GM18498 (cell line): ENCODE results near the gene RRBP1.
A peak's percentile ranks its signal among the peaks of the same experiment; 100 is the strongest.

Experiments
- ATAC-seq: cut with Tn5 transposase; IDR thresholded peaks from one replicate; pipeline ENCODE4 v1.9.1; 2021; ENCODE audit warnings: mild to moderate bottlenecking, moderate library complexity; ENCODE audit not compliant: unreplicated experiment

The RRBP1 gene, protein sequence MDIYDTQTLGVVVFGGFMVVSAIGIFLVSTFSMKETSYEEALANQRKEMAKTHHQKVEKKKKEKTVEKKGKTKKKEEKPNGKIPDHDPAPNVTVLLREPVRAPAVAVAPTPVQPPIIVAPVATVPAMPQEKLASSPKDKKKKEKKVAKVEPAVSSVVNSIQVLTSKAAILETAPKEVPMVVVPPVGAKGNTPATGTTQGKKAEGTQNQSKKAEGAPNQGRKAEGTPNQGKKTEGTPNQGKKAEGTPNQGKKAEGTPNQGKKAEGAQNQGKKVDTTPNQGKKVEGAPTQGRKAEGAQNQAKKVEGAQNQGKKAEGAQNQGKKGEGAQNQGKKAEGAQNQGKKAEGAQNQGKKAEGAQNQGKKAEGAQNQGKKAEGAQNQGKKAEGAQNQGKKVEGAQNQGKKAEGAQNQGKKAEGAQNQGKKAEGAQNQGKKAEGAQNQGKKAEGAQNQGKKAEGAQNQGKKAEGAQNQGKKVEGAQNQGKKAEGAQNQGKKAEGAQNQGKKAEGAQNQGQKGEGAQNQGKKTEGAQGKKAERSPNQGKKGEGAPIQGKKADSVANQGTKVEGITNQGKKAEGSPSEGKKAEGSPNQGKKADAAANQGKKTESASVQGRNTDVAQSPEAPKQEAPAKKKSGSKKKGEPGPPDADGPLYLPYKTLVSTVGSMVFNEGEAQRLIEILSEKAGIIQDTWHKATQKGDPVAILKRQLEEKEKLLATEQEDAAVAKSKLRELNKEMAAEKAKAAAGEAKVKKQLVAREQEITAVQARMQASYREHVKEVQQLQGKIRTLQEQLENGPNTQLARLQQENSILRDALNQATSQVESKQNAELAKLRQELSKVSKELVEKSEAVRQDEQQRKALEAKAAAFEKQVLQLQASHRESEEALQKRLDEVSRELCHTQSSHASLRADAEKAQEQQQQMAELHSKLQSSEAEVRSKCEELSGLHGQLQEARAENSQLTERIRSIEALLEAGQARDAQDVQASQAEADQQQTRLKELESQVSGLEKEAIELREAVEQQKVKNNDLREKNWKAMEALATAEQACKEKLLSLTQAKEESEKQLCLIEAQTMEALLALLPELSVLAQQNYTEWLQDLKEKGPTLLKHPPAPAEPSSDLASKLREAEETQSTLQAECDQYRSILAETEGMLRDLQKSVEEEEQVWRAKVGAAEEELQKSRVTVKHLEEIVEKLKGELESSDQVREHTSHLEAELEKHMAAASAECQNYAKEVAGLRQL (N-terminal part only)

GRCh38 chr20:17682103-17682888 is at the start of gene RRBP1:
Gene RRBP1 (minus strand): TSS chr20:17682242. CDS start chr20:17660507, 21,735 bp downstream.
- peak; percentile 87 for ATAC-seq

- ATAC-seq: no peak
These were observed 49.2 kb upstream of the RRBP1 start for GRCh38 chr20:17731233-17731632.

- ATAC-seq: no peak
These were observed 48.0 kb upstream of the RRBP1 start for GRCh38 chr20:17730071-17730470.

GRCh38 chr20:17728074-17728473 is 46.0 kb upstream of the RRBP1 start:
- ATAC-seq: no peak

DNA sequence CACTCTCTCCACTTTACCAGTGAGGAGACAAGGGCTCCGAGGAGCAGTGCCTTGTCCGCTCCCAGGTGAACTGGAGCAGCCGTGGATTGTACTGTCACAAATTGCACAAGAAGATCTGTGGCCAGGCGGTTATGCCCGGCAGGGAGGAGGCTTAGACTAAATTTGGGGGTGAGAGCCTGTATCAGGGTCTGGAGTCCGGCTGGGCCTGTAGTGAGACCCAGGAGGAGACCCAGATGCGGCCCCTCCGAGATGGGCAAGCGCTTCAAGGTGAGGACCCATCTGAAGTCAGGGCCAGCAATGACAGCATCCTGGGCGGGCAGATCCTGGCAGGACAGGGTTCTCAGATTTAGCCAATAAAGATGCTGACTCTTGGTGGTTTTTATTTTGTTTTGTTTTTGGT is 45.3 kb upstream of the RRBP1 start:
- ATAC-seq: no peak

DNA sequence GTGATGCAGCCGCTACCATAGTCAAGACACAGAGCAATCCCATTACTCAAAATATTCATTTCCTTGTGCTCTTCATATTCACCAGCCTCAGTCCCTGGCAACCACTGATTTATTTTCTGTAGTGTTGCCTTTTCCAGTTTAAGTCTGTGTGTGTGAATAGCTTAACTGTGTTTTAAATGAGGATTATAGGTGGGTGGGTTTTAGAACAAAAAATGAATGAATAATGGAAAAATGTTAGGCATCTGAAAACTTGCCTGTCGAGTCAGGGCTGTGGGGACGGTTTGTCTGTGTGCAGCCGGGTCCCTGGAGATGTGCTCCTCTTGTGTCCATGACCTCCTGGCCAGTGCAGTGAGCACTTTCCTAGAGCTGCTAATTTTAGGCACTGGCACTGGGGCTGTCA is 44.9 kb upstream of the RRBP1 start:
- no peak for ATAC-seq

DNA sequence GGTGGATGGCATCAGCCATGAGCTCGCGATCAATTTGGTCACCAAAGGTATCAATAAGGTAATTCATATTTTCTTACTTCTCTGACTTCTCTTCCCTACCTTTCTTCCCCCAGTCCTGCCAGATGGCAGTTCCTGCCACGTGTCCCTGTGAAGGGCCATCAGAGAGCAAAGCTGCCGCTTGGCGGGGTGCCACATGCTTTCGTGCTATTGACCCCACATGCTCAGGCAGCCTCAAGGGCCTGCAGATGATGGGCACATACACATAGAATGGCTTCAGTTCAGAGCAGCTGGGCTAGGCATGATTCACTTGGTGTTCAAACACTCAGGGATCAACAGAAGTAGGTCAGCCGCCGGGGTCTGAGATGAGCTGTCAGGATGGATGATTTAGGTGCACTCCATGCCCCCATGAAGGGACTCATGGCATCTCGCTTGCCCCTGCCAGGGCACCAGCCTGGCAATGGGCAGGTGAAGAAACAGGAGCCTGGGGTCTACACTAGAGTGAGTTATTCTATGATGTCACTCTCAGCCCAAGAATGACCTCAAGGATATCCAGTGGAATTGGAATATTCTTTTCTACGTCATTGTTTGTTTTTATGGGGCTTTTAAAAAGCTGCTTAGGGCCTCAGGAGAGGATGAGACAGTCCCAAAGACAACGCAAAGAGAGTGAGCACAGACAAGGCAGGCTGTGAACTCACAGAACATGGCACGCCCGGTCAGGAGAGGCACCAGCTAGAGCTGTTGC is 43.2 kb upstream of the RRBP1 start:
- no peak for ATAC-seq

DNA sequence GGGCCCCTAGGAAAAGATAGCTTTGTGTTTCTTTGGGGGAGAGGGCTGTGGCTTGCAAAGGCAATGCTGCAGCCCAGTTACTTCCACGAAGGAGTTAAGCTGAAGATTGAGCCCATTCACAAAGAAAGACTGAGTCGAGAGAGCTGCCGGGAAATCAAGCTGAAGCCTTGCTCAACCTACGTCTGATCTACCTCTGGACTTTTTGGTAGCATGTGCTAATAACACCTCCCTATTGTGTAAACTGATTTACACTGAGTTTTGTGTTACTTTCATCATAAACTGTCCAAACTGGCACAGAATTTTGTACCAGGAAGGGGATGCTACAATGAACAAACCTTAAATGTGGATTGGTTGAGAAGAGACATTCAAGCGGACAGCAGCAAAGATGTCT is 41.3 kb upstream of the RRBP1 start:
- ATAC-seq: no peak

GRCh38 chr20:17722493-17723300 is 40.7 kb upstream of the RRBP1 start:
- no peak for ATAC-seq

DNA sequence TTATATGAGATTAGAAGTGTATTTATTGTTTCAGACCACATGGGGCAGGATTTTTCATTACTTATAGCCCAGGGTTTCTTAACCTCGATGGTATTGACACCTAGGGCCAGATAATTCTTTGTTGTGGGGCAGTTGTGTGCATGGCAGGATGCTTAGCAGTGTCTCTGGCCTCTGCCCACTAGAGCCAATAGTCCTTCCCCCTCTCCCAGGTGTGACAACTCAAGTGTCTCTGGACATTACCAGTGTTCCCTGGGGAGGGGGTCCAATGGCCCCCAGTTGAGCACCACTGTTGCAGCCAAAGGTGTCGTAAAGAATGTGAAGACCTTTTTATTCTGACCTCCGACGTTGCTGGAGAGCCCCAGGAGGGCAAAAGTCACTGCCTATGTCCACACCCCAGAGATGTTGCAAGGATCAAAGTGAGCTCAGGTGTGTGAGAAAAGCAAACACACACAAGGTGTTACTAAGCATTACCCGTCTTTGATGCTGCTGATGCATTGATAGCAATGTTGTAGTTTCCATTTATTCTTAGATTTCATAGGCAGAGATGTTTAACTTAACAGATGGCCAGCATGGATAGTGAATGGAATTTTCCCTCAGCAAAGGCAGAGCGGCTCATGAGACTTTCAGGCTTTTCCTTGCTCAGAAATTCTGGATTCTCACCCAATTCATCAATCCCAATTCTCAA is 39.9 kb upstream of the RRBP1 start:
- ATAC-seq: no peak

DNA sequence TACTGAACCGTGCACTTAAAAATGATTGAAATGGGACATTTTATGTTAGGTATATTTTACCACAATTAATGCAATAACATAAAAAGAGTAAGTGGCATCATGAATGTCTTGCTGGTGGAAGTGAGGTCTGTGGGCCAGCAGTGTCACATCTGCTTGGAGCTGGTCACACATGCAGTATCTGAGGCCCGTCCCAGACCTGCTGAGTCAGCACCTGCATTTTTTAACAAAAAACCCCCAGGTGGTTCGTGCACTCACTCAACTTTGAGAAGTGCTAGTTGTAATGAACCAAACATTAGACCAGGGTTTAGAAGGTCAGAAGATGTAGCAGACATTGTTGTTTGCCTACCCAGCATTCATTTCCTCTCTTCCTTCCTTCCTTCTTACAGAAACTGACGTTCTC is 38.7 kb upstream of the RRBP1 start:
- no peak for ATAC-seq

DNA sequence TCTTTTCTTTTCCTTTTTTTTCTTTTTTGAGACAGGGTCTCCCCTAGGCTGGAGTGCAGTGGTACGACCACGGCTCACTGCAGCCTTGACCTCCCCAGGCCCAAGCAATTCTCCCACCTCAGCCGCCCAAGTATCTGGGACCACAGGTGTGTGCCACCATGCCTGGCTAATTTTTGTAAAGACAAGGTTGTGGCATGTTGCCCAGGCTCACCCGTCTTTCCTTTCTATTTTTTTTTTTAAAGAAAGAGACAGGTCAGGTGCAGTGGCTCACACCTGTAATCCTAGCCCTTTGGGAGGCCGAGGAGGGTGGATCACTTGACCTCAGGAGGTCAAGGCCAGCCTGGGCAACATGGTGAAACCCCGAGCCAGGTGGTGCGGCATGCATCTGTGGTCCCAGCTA is 34.3 kb upstream of the RRBP1 start:
- ATAC-seq: no peak

DNA sequence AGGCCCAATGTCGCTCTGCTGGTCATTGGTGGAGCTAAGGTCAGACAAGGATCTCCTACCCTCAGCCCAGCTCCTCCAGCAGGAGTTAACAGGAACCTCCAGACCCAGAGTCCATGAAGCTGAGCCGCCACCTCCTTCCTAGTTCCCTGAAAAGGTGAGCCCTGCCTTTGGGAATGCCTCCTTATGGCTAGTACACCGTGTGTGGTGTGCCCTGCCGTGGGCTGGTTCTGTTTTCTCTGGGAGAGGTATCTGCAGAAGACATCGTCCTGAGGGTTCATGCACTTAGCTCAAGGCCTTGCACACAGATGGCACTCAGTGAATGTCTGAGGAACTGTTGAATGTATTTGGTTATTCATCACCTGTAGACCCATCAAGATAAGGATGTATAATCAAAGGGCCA is 33.0 kb upstream of the RRBP1 start:
- ATAC-seq: no peak

- ATAC-seq: no peak
These were observed 32.6 kb upstream of the RRBP1 start for GRCh38 chr20:17714597-17714996.

DNA sequence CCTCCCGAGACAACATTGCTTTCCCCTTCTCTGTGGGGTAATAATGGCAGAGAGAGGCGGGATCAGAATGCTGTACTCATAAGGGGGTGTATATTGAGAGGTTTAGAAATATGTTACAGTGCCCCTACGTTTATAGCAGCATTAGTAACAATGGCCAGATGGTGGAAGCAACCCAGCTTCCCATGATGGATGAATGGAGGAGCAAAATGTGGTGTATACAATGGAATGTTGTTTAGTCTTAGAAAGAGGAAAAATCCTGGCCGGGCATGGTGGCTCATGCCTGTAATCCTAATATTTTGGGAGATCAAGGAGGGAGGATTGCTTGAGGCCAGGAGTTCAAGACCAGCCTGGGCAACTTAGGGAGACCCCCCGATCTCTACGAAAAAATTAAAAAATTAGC is 30.7 kb upstream of the RRBP1 start:
- ATAC-seq: no peak

DNA sequence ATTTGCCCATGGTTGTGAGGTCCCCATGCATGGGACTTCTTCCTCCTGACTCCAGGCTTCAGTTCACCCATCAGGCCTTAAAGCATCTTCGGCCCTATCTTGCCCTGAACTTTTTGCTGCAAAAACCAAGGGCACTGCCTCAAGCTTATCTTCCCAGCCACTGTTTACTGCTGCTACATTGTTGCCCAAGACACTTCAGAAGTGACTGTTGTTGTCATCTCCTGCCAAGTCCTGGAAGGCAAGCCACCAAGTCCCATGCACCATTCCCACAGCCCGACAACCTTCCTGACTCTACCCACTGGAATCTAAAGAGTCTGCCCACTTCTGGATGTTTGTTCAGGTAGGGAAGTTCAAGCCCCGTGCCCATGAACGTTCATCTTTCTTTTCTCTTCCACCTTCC is 30.2 kb upstream of the RRBP1 start:
- no peak for ATAC-seq

DNA sequence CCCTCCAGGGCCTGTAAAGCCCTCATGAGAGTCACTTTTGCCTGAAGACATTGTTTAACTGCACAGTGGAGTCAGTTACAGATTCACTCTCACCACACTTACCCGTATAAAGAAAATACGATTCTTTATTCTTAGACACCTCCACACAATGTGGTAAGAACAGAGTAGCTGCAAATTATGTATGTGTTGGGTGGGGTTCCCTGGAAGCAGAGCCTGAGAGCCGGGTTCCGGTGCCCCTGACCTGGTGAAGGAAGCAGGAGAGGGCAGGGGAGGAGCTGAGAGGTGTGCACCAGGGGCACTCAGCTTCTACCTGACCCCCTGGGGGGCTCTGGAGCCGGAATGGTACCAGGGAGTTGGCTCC is 29.2 kb upstream of the RRBP1 start:
- ATAC-seq: no peak
